Lung (tissue), 12 donors: ENCODE measurements around the gene PRKAG1. TPM values are rescaled to one million over a fixed set of nuclear protein-coding genes. Genes with fewer than 3 reads are reported as not detected.

Experiments
- ATAC-seq: fragments of 200-7000 bp; cut with Tn5 transposase; one replicate; pipeline ENCODE4 v1.9.1; 2020; ENCODE audit warnings: moderate number of reproducible peaks; ENCODE audit not compliant: insufficient read depth, low FRiP score
- DNase-seq, 3 donors: peaks; one replicate each; pipeline ENCODE4 v3.0.0-alpha.2; 2013 to 2017
- H3K27ac ChIP-seq, 2 donors: one replicate each; pipeline ENCODE4 v1.5.1; 2013; ENCODE audit warnings: mild to moderate bottlenecking in 2 of 2, moderate library complexity in 2 of 2, control low read depth in 1 of 2, inconsistent platforms in 1 of 2, low read depth in 1 of 2, low read length in 1 of 2
- H3K27me3 ChIP-seq, 3 donors: one replicate each; pipeline ENCODE4 v1.5.1; 2013; ENCODE audit warnings: low read length in 2 of 3; ENCODE audit not compliant: control insufficient read depth in 3 of 3, insufficient read depth in 3 of 3
- H3K36me3 ChIP-seq, 4 donors: one replicate each; pipeline ENCODE4 v1.5.1; 2013; ENCODE audit warnings: low read length in 4 of 4, mild to moderate bottlenecking in 1 of 4, moderate library complexity in 1 of 4; ENCODE audit not compliant: control insufficient read depth in 4 of 4, insufficient read depth in 4 of 4
- H3K4me1 ChIP-seq, 5 donors: one replicate each; pipeline ENCODE4 v1.5.1; 2013; ENCODE audit warnings: low read length in 5 of 5, mild to moderate bottlenecking in 2 of 5, moderate library complexity in 1 of 5; ENCODE audit not compliant: control insufficient read depth in 5 of 5, insufficient read depth in 5 of 5
- H3K4me3 ChIP-seq: one replicate; pipeline ENCODE4 v1.5.1; 2013; ENCODE audit warnings: mild to moderate bottlenecking, control low read depth, moderate library complexity
- H3K9ac ChIP-seq, 2 donors: one replicate each; pipeline ENCODE4 v1.5.1; 2013; ENCODE audit warnings: low read length in 2 of 2, control low read depth in 1 of 2; ENCODE audit not compliant: insufficient read depth in 1 of 2
- H3K9me3 ChIP-seq, 4 donors: one replicate each; pipeline ENCODE4 v1.5.1; 2013; ENCODE audit warnings: low read length in 3 of 4, mild to moderate bottlenecking in 1 of 4, moderate library complexity in 1 of 4; ENCODE audit not compliant: control insufficient read depth in 4 of 4, insufficient read depth in 3 of 4
- CTCF ChIP-seq: IDR thresholded peaks from 2 replicates; pipeline ENCODE4 v1.5.1; 2012; ENCODE audit warnings: mild to moderate bottlenecking; ENCODE audit errors: control extremely low read depth, extremely low read depth
- WGBS, 2 donors: extraction: QIAGEN DNeasy Blood & Tissue Kit; methylation state at CpG; one replicate each; pipeline ENCODE4 v1.1.7; 2013; 5-methylcytosine and 5-hydroxymethylcytosine counted together
- polyA plus RNA-seq, 2 donors: library from polyadenylated mRNA; stranded (reverse); fragments of 200-250 nt; gene quantifications; one replicate each; pipeline ENCODE4 v1.2.1, GENCODE V29; 2013
- total RNA-seq, 2 donors: library from RNA; depleted of rRNA in 1 of 2; stranded (reverse); fragments of >200 nt in 1 of 2; gene quantifications; one replicate each; pipeline ENCODE4 v1.2.1, GENCODE V29; 2014 to 2021
- donor health status: control.
- donor health status: control.
- donor health status: Bipolar disorder and iron deficiency.
- donor health status: healthy.
- donor health status: DM: yes; HTN: yes; CAD: no.

The PRKAG1 gene
- total and polyA plus RNA-seq, 4 donors: 33.1 to 54.5 (median 49.6) TPM

DNA sequence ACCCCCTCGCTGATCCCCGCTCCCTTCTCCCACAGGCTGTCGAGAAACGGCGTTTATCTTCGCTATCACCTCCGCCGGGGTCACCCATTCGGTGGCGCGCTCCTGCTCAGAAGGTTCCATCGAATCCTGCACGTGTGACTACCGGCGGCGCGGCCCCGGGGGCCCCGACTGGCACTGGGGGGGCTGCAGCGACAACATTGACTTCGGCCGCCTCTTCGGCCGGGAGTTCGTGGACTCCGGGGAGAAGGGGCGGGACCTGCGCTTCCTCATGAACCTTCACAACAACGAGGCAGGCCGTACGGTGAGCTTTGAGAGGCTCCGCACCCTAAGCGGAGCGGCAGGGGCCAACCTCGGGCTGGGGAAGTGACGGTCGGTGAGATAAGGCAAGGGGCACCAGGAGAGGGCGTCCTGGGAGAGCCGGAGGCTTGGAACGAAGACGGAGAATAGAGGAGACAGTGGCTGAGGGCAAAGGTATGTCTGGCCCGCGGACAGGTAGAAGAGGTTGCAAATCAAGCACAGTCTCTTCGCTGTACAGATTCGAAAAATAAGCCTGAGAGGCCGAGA, 38.1 kb downstream of the PRKAG1 start:
- Histone ChIP-seq H3K9me3 (peaks cover 0 to 2% (median 0%) of the 10 kb centered on the region in 4 donors), H3K4me1 (peaks cover 3 to 32% (median 21%) of the 10 kb centered on the region in 5 donors), H3K27ac (no peak overlapping the region), H3K9ac (no peak overlapping the region), H3K27me3 (peaks cover 0 to 96% (median 92%) of the 10 kb centered on the region in 3 donors), H3K36me3 (no peaks in the 10 kb centered on the region), H3K4me3 (no peak overlapping the region)
- ATAC-seq (no peak), DNase-seq (no peak)
- WGBS, 2 donors: 1 to 3% methylated on average over 46 of the region's 46 CpGs
- TF ChIP-seq CTCF: no peak

DNA sequence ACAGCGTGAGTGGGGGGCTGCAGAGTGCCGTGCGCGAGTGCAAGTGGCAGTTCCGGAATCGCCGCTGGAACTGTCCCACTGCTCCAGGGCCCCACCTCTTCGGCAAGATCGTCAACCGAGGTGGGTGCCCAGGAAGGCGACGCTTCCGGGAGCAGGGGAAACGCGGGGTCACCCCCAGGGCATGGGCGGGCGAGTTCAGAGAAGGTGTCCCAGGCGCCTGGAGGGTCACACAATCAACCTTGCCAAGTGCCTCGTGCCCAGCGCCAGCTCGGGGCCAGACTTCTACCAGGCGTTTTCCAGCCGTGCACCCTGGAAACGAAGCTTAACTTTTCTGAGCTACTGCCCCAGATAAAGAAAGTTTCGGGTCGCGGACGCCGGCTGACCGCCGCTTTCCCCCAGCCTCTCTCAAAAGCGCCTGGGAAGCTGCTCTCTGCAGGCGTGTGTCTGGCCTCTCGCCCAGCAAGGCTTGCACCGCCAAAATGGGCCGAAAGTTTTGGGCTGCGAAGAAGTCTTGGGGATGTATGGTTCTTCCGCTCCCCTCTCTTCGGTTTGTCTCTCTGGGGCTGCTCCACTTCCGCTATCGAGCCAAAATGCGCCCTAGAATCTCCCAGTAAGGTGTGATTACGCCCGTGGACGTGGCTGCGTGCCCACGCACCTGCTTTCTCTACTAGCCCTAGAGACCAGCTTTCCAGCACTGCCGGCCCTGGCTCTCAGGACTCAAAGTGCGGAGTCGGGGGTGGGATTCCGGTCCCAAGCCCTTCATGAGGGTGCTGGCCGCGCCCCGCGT, 38.8 kb downstream of the PRKAG1 start:
- DNase-seq (peak in 1 of 3 donors; percentile 58), ATAC-seq (no peak)
- H3K27ac ChIP-seq: no peak overlapping the region
- WGBS, 2 donors: 1% methylated on average over 54 to 55 of the region's 55 CpGs
- H3K9ac ChIP-seq: no peak overlapping the region
- H3K4me1 ChIP-seq: peaks cover 3 to 32% (median 21%) of the 10 kb centered on the region in 5 donors
- H3K9me3 ChIP-seq: peaks cover 0 to 2% (median 0%) of the 10 kb centered on the region in 4 donors
- H3K4me3 ChIP-seq: no peak overlapping the region
- TF ChIP-seq CTCF: no peak
- H3K36me3 ChIP-seq: no peaks in the 10 kb centered on the region
- H3K27me3 ChIP-seq: peaks cover 0 to 94% (median 92%) of the 10 kb centered on the region in 3 donors

- no peak overlapping the region for H3K27ac ChIP-seq
- no peak for TF ChIP-seq CTCF
- no peak for ATAC-seq
- no peak overlapping the region for H3K4me3 ChIP-seq
- no peaks in the 10 kb centered on the region for H3K36me3 ChIP-seq
- peaks cover 3 to 32% (median 21%) of the 10 kb centered on the region in 5 donors for H3K4me1 ChIP-seq
- H3K9ac ChIP-seq: no peak overlapping the region
- DNase-seq: no peak
- 3 to 4% methylated on average over 40 to 45 of the region's 45 CpGs for WGBS, 2 donors
- H3K27me3 ChIP-seq: peaks cover 0 to 94% (median 92%) of the 10 kb centered on the region in 3 donors
- H3K9me3 ChIP-seq: peaks cover 0 to 4% (median 0%) of the 10 kb centered on the region in 4 donors
These were observed 39.6 kb downstream of the PRKAG1 start for GRCh38 chr12:48978741-48979601.
